Stimulated activated naive CD8-positive, alpha-beta T cell treated with anti-CD3 and anti-CD28 coated beads, Interleukin-15, Interleukin-2, amounts not matched to agents 100 ng/mL and 50 ng/mL, for 24 hours (primary cell): ENCODE data around the gene RAB27B.
"Not testable (repeated sequence)": the region's sequence is repeated elsewhere in the genome, so short reads cannot be mapped to it uniquely, and the experiment has no call there.

Source experiments
- H3K27ac Mint-ChIP-seq: one replicate; pipeline ENCODE4 v1.8.0; 2021; ENCODE audit warnings: mild to moderate bottlenecking, mixed read lengths
- H3K27me3 Mint-ChIP-seq: one replicate; pipeline ENCODE4 v1.8.0; 2021; ENCODE audit warnings: mixed read lengths
- H3K36me3 Mint-ChIP-seq: one replicate; pipeline ENCODE4 v1.8.0; 2021; ENCODE audit warnings: low read depth, mixed read lengths
- H3K4me1 Mint-ChIP-seq: one replicate; pipeline ENCODE4 v1.8.0; 2021; ENCODE audit warnings: low read depth, mixed read lengths
- H3K4me3 Mint-ChIP-seq: one replicate; pipeline ENCODE4 v1.8.0; 2021; ENCODE audit warnings: mild to moderate bottlenecking, mixed read lengths
- H3K9me3 Mint-ChIP-seq: one replicate; pipeline ENCODE4 v1.8.0; 2021; ENCODE audit warnings: mixed read lengths

The RAB27B gene

GRCh38 chr18:54830260-54830659 lies 2.0 kb downstream of the RAB27B start:
- H3K4me3 Mint-ChIP-seq, result peak overlapping the region; percentile 28
- H3K27ac Mint-ChIP-seq, result peak overlapping the region; percentile 21
- H3K36me3 Mint-ChIP-seq, result no peaks in the 10 kb centered on the region
- H3K9me3 Mint-ChIP-seq, result peaks cover 4% of the 10 kb centered on the region
- H3K4me1 Mint-ChIP-seq, result peaks cover 14% of the 10 kb centered on the region
- H3K27me3 Mint-ChIP-seq, result peaks cover 31% of the 10 kb centered on the region

GRCh38 chr18:54830866-54831265 lies 2.6 kb downstream of the RAB27B start:
- Mint-ChIP-seq H3K36me3 (no peaks in the 10 kb centered on the region), H3K4me3 (no peak overlapping the region), H3K4me1 (peaks cover 17% of the 10 kb centered on the region), H3K27me3 (peaks cover 35% of the 10 kb centered on the region), H3K27ac (no peak overlapping the region), H3K9me3 (peaks cover 4% of the 10 kb centered on the region)

- Mint-ChIP-seq H3K27ac (no peak overlapping the region), H3K36me3 (no peaks in the 10 kb centered on the region), H3K9me3 (peaks cover 4% of the 10 kb centered on the region), H3K4me3 (no peak overlapping the region), H3K4me1 (peaks cover 8% of the 10 kb centered on the region), H3K27me3 (peaks cover 11% of the 10 kb centered on the region)
Observed at GRCh38 chr18:54835944-54836343, 7.7 kb downstream of the RAB27B start.

- Mint-ChIP-seq H3K9me3 (no peaks in the 10 kb centered on the region), H3K4me1 (no peaks in the 10 kb centered on the region), H3K4me3 (no peak overlapping the region), H3K27ac (no peak overlapping the region), H3K36me3 (no peaks in the 10 kb centered on the region), H3K27me3 (no peaks in the 10 kb centered on the region)
Observed at GRCh38 chr18:54843314-54843713, 15.0 kb downstream of the RAB27B start.

- Mint-ChIP-seq H3K27me3 (no peaks in the 10 kb centered on the region), H3K4me3 (no peak overlapping the region), H3K9me3 (no peaks in the 10 kb centered on the region), H3K27ac (no peak overlapping the region), H3K4me1 (no peaks in the 10 kb centered on the region), H3K36me3 (no peaks in the 10 kb centered on the region)
Observed at GRCh38 chr18:54845787-54846186, 17.5 kb downstream of the RAB27B start.

GRCh38 chr18:54848121-54848520 lies 19.8 kb downstream of the RAB27B start:
- H3K27me3 Mint-ChIP-seq, result no peaks in the 10 kb centered on the region
- H3K27ac Mint-ChIP-seq, result no peak overlapping the region
- peaks cover 6% of the 10 kb centered on the region for H3K4me1 Mint-ChIP-seq
- H3K9me3 Mint-ChIP-seq, result no peaks in the 10 kb centered on the region
- no peak overlapping the region for H3K4me3 Mint-ChIP-seq
- H3K36me3 Mint-ChIP-seq, result no peaks in the 10 kb centered on the region

GRCh38 chr18:54849683-54850082 lies 21.4 kb downstream of the RAB27B start:
- H3K27ac Mint-ChIP-seq, result no peak overlapping the region
- peaks cover 6% of the 10 kb centered on the region for H3K4me1 Mint-ChIP-seq
- H3K27me3 Mint-ChIP-seq, result no peaks in the 10 kb centered on the region
- H3K36me3 Mint-ChIP-seq, result no peaks in the 10 kb centered on the region
- H3K4me3 Mint-ChIP-seq, result no peak overlapping the region
- no peaks in the 10 kb centered on the region for H3K9me3 Mint-ChIP-seq

- no peak overlapping the region for H3K27ac Mint-ChIP-seq
- no peaks in the 10 kb centered on the region for H3K9me3 Mint-ChIP-seq
- H3K4me3 Mint-ChIP-seq, result no peak overlapping the region
- peaks cover 6% of the 10 kb centered on the region for H3K4me1 Mint-ChIP-seq
- no peaks in the 10 kb centered on the region for H3K36me3 Mint-ChIP-seq
- H3K27me3 Mint-ChIP-seq, result no peaks in the 10 kb centered on the region
Observed at GRCh38 chr18:54850598-54850997, 22.3 kb downstream of the RAB27B start.

- no peak overlapping the region for H3K4me3 Mint-ChIP-seq
- H3K27me3 Mint-ChIP-seq, result no peaks in the 10 kb centered on the region
- H3K9me3 Mint-ChIP-seq, result no peaks in the 10 kb centered on the region
- H3K36me3 Mint-ChIP-seq, result no peaks in the 10 kb centered on the region
- H3K4me1 Mint-ChIP-seq, result peaks cover 6% of the 10 kb centered on the region
- no peak overlapping the region for H3K27ac Mint-ChIP-seq
Observed at GRCh38 chr18:54852780-54853675, 24.8 kb downstream of the RAB27B start.

GRCh38 chr18:54855050-54855449 lies 26.8 kb downstream of the RAB27B start:
- not testable (repeated sequence) for H3K4me3 Mint-ChIP-seq, H3K36me3 Mint-ChIP-seq, H3K27me3 Mint-ChIP-seq, H3K27ac Mint-ChIP-seq, H3K9me3 Mint-ChIP-seq, H3K4me1 Mint-ChIP-seq

- no peaks in the 10 kb centered on the region for H3K9me3 Mint-ChIP-seq
- H3K27ac Mint-ChIP-seq, result no peak overlapping the region
- H3K36me3 Mint-ChIP-seq, result no peaks in the 10 kb centered on the region
- H3K4me1 Mint-ChIP-seq, result peaks cover 6% of the 10 kb centered on the region
- H3K4me3 Mint-ChIP-seq, result no peak overlapping the region
- H3K27me3 Mint-ChIP-seq, result no peaks in the 10 kb centered on the region
Observed at GRCh38 chr18:54856105-54856646, 27.9 kb downstream of the RAB27B start.

GRCh38 chr18:54857499-54857898 lies 29.2 kb downstream of the RAB27B start:
- Mint-ChIP-seq H3K4me3 (no peak overlapping the region), H3K27ac (no peak overlapping the region), H3K9me3 (no peaks in the 10 kb centered on the region), H3K4me1 (peaks cover 6% of the 10 kb centered on the region), H3K27me3 (no peaks in the 10 kb centered on the region), H3K36me3 (no peaks in the 10 kb centered on the region)

GRCh38 chr18:54859667-54860421 lies 31.6 kb downstream of the RAB27B start:
- Mint-ChIP-seq H3K9me3 (no peaks in the 10 kb centered on the region), H3K27me3 (no peaks in the 10 kb centered on the region), H3K36me3 (no peaks in the 10 kb centered on the region), H3K4me1 (no peaks in the 10 kb centered on the region), H3K4me3 (no peak overlapping the region), H3K27ac (peak overlapping the region; percentile 12)

- Mint-ChIP-seq H3K9me3 (no peaks in the 10 kb centered on the region), H3K4me1 (no peaks in the 10 kb centered on the region)
Observed at GRCh38 chr18:54860941-54861340, 32.7 kb downstream of the RAB27B start.

GRCh38 chr18:54867131-54867530 lies 38.9 kb downstream of the RAB27B start:
- H3K27ac Mint-ChIP-seq, result no peak overlapping the region
- no peak overlapping the region for H3K4me3 Mint-ChIP-seq
- no peaks in the 10 kb centered on the region for H3K27me3 Mint-ChIP-seq
- no peaks in the 10 kb centered on the region for H3K9me3 Mint-ChIP-seq
- H3K36me3 Mint-ChIP-seq, result no peaks in the 10 kb centered on the region
- H3K4me1 Mint-ChIP-seq, result no peaks in the 10 kb centered on the region

More at GRCh38 chr18:54860941-54861340, 32.7 kb downstream of the RAB27B start:
- Mint-ChIP-seq H3K36me3 (no peaks in the 10 kb centered on the region), H3K27ac (no peak overlapping the region), H3K27me3 (no peaks in the 10 kb centered on the region), H3K4me3 (no peak overlapping the region)
